GM04504 (cell line): ENCODE results near the gene HGS.
A peak's percentile ranks its signal among the peaks of the same experiment; 100 is the strongest.

Experiments
- DNase-seq: peaks from one replicate; pipeline ENCODE4 v3.0.0-alpha.2; 2012; ENCODE audit warnings: low read depth

Gene HGS

DNA sequence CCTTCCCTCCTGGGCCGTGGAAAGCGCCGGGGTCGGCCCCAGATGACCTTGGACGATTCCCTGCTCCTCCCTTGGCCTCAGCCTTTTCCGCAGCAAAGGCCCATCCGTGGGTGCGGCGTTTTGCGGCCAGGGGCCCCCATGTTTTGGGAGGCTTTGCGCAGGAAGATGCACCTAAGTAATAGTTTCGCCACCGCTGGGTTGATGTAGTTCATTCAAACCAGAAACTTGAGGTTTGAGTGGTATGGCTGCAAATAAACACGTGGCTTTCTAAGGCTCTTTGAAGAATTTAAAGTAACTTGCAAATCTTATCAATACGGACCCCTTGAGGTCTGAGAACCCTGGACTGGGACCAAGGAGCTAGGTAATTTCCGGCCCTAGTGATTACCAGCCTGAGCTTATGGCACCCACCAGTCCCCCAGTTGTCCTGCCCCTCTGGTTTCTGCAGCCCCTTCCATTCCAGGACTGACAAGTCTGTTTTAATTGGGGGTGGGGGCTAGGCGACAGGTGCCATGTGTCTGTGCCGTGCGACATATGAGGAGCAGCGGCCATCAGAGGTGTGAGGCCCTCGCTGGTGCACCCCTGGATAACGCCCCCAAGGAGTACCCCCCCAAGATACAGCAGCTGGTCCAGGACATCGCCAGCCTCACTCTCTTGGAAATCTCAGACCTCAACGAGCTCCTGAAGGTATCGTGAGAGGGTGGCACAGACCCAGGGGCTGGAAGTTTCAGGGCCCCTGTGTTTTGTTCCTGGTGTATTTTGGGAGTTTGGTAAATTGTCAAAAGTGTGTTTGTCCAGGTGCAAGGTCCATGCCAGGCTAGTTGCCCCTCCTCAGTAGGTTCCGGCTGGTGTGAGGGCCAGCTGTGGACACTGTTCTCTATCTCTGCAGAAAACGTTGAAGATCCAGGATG, 20.2 kb downstream of the HGS start:
- no peak for DNase-seq

- DNase-seq = no peak
Observed at GRCh38 chr17:81705518-81706231, 21.9 kb downstream of the HGS start.

DNA sequence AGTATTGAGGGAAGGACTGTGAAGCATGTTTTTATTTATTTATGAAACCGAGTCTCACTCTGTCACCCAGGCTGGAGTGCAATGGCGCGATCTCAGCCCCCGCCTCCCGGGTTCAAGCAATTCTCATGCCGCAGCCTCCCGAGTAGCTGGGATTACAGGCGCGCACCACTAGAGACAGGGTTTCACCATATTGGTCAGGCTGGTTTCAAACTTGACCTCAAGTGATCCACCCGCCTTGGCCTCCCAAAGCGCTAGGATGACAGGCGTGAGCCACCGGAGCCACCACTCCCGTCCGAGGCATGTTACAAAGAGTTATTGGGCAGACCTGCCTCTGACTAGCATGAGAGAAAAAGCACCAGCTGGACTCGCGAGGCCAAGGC, 22.4 kb downstream of the HGS start:
- DNase-seq = no peak

- DNase-seq = no peak
Observed at GRCh38 chr17:81706757-81707624, 23.2 kb downstream of the HGS start.

DNA sequence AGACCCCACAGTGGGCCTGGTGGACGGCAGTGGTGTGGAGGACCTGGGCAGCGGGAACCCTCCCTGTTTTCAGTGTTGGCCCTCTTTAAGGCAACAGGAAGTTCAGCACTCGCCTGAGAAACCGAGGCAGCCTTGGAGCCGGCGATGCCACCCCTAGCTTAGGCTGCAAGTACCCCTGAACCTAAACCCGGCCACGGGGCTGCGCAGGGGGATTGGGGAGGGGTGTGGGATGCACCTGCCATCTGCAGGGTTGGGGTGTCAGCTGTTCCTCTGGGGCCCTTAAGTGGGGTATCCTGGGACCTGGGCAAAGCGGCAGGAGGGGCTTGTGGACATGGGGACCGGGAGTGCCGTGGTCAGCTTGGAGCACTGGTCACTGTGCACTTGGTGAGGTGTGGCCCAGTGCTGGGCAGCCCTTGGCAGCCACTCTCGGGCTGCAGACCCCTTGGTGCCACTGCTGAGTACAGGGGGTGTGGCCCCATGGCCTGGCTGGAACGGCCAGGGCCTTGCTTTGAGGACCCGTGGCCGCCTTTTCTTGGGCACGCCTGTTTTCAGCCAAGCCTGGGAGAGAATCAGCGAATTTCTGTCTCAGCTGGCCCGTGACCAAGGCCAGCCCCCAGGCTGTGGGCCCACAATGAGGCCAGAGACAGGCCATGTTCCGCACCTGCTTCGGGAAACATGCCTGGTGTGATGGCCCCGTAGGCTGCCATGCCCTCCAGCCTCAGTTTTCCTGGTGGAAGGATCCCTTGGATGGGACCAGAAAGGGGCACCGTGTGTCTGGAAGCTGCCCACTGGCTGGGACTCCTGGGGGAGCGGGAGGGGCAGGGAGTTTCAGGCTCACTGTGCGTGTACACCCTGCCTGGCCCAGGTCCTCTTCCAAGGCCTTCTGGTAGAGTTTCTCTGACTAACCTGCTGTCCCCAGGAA, 24.2 kb downstream of the HGS start:
- DNase-seq = no peak

DNA sequence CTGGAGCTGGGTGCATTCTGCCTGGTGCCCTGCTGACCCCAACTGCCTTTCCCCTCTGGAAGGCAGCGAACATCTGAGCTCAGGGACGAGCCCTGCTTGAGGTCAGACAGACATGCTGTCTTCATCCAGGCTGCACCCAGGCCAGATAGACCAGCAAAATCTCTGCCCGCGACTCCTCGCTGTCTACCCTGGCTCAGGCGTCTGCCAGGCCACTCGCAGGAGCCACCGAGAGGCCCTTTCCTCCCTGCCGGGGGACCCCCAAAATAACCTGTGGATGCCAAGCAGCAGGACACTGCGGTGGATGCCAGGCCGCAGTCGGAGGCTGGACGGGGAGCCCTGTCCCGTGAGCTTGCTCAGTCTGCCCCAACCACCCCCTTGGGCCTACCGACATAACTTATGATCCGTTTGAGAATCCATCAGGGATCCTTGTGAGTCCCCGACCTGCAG, 25.0 kb downstream of the HGS start:
- DNase-seq = no peak

DNA sequence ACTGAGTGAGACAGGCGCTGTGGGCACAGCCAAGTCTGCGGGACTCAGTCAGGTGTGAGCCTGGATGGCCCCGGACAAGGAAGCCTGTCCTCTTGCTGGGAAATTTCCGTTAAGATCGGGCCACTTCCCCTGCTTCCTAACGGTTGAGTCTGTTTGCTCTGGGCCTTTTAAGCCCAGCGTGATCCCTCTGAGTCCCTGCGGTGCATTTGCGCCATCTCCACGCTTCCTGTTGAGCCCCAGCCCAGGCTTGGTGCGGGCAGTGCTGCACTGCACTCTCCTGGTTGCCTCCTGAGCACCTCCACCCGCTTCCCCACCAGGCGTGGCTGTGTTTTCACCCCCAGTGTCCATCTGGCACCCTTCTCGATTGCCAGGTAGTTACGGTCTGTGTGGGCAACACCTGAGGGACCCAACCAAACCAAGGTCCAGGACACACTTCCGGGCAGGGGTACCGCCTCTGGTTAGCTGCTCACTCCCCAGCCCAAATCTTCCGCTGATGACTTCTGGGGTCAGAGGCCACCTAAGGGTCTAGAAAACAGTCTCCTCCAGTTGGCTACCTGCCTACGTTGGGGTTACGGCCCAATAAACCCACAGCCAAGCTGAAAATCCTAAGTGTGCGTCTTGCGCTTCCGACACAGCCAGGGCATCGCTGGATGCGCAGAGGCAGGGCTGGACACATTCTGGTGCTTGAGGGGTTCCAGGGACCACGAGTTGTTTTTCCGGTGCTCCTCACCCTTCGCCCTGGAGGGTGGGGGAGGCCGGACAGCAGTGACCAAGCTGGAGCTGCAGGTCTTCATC, 26.9 kb downstream of the HGS start:
- no peak for DNase-seq

GRCh38 chr17:81711814-81712467, 28.1 kb downstream of the HGS start, which contains the start of gene SLC25A10:
TSS of gene SLC25A10 (plus strand) at chr17:81712284. CDS start at chr17:81712427, 143 bp downstream.
- DNase-seq = peak; percentile 41

GRCh38 chr17:81712468-81713003, 28.7 kb downstream of the HGS start:
- DNase-seq = no peak

- DNase-seq = no peak
Observed at GRCh38 chr17:81713004-81713555, 29.3 kb downstream of the HGS start.

DNA sequence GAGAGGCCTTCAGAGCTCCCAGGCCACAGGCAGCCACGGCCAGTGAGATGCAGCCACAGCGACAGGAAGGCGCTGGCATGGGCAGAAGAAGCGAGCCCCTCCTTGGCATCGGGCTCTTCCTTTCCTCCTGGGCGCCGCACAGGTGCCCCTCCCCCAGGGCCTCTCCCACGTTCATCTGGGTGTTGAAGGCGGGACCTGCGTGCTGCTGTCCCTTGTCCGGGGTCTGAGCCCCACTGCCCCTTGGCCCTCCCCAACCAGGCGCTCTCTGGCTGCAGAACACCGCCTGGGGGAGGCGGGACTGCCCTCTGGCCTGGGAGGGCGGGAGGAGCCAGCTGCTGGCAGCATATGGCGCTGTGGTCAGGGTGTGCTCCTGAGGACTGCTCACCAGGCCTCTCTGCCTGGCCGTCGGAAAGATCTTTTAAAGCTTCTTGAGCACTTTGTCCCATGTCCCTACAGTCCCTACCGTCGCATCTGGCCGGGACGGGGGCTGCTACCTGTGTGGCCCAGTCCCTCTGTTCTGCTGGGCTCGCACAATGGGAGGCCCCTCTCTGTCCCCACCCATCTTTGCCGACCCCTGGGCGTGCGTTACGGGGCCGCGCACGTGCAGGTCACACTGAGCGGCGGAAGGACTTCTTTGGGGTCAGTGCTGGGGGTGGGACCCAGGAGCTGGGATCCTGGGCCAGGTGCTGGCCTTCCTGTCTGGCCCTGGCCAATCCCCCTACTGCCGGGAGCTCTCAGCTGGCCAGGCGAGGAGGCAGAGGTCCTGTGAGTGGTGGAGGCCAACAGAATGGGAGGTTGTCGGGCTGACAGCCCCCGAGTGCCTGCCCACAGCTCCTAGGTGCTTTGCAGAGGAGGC, 30.0 kb downstream of the HGS start:
- no peak for DNase-seq

- no peak for DNase-seq
Observed at GRCh38 chr17:81714412-81715106, 30.7 kb downstream of the HGS start.

GRCh38 chr17:81715107-81715871, 31.5 kb downstream of the HGS start:
- DNase-seq = no peak

GRCh38 chr17:81715872-81716673, 32.3 kb downstream of the HGS start:
- no peak for DNase-seq

GRCh38 chr17:81716674-81716996, 32.8 kb downstream of the HGS start:
- DNase-seq = no peak
